ENCODE results near the gene DENND6A. TPM values are rescaled to one million over a fixed set of nuclear protein-coding genes. Genes with fewer than 3 reads are reported as not detected.

Gene DENND6A
- total and polyA plus RNA-seq, 2 of the 13 experiments (the other 11 are each of a cell fraction or from before 2014, with no cell fraction given), result 9.4 to 11.1 TPM

DNA sequence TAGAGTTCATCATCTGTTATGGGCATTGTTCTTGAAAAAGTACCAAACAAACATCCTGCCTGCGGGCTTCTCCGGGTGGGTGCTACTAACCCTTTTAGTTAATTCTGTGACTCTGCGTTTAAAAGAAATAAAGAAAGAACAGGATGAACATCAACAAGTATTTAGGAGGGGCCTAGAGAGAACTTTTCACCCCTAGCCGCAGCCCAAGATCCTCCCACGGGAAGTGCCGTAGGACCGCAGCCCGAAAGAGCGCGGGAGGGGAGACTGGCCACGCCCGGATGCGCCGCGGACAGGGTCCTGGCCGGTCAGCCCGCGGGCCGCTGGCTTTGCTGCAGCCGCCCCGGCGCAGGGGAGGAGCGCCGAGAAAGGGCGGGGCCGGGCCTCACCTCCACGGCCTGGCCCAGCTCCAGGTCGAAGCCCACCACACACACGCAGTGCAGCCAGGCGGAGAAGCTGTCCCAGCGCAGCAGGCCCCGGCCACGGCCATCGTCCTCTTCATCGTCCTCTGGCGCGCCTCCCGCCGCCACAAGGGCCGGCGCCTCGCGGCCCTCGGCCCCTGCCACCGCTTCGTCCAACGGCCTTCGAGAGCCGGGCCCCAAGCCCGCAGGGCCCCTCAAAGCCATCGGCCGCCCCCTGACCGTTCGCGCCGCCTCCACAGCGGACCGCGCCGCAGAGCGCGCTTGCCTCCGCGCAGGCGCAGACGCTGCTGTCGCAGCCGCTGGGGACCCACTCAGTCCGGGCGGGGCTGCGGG, at the start of gene DENND6A (continued):
- TF ChIP-seq, protein P1, sequence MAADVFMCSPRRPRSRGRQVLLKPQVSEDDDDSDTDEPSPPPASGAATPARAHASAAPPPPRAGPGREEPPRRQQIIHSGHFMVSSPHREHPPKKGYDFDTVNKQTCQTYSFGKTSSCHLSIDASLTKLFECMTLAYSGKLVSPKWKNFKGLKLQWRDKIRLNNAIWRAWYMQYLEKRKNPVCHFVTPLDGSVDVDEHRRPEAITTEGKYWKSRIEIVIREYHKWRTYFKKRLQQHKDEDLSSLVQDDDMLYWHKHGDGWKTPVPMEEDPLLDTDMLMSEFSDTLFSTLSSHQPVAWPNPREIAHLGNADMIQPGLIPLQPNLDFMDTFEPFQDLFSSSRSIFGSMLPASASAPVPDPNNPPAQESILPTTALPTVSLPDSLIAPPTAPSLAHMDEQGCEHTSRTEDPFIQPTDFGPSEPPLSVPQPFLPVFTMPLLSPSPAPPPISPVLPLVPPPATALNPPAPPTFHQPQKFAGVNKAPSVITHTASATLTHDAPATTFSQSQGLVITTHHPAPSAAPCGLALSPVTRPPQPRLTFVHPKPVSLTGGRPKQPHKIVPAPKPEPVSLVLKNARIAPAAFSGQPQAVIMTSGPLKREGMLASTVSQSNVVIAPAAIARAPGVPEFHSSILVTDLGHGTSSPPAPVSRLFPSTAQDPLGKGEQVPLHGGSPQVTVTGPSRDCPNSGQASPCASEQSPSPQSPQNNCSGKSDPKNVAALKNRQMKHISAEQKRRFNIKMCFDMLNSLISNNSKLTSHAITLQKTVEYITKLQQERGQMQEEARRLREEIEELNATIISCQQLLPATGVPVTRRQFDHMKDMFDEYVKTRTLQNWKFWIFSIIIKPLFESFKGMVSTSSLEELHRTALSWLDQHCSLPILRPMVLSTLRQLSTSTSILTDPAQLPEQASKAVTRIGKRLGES (CRISPR knock-in tag; IDR thresholded peaks at IDR 0.05; ENCODE audit: borderline replicate concordance), result no peak
- TF ChIP-seq ZNF329 (CRISPR knock-in tag; IDR thresholded peaks at IDR 0.05; ENCODE audit: low read depth) (peak; percentile 87), FOSL2 (CRISPR knock-in tag; IDR thresholded peaks at IDR 0.05) (no peak; the same call in 1 of the 2 replicates), POLR2G (IDR thresholded peaks at IDR 0.05; ENCODE audit: low read depth, low read length) (peak; percentile 95), ZNF75D (CRISPR knock-in tag; IDR thresholded peaks at IDR 0.05; ENCODE audit: borderline replicate concordance) (no peak), MED1 (CRISPR knock-in tag; IDR thresholded peaks at IDR 0.05) (peak; percentile 68), ZNF709 (CRISPR knock-in tag; IDR thresholded peaks at IDR 0.05) (peak; percentile 96), GABPA (IDR thresholded peaks at IDR 0.05; ENCODE audit: low read depth, low read length) (no peak), GABPA (CRISPR knock-in tag; IDR thresholded peaks at IDR 0.05; ENCODE audit: low read depth) (0 out of 2 replicates have a peak, but pooled peaks have one; percentile 30), SUZ12 (IDR thresholded peaks at IDR 0.05; ENCODE audit: low read depth, low read length) (no peak), SMARCC2 (IDR thresholded peaks at IDR 0.05) (no peak), NFYC (CRISPR knock-in tag; IDR thresholded peaks at IDR 0.05) (peak; percentile 6; the same call in 1 of the 2 replicates), POLR2AphosphoS5 (IDR thresholded peaks at IDR 0.05; ENCODE audit: low read depth, low read length) (peak; percentile 75), ZNF616 (CRISPR knock-in tag; IDR thresholded peaks at IDR 0.05; ENCODE audit: low read depth) (peak; percentile 89)
- TF ChIP-seq, protein P2, sequence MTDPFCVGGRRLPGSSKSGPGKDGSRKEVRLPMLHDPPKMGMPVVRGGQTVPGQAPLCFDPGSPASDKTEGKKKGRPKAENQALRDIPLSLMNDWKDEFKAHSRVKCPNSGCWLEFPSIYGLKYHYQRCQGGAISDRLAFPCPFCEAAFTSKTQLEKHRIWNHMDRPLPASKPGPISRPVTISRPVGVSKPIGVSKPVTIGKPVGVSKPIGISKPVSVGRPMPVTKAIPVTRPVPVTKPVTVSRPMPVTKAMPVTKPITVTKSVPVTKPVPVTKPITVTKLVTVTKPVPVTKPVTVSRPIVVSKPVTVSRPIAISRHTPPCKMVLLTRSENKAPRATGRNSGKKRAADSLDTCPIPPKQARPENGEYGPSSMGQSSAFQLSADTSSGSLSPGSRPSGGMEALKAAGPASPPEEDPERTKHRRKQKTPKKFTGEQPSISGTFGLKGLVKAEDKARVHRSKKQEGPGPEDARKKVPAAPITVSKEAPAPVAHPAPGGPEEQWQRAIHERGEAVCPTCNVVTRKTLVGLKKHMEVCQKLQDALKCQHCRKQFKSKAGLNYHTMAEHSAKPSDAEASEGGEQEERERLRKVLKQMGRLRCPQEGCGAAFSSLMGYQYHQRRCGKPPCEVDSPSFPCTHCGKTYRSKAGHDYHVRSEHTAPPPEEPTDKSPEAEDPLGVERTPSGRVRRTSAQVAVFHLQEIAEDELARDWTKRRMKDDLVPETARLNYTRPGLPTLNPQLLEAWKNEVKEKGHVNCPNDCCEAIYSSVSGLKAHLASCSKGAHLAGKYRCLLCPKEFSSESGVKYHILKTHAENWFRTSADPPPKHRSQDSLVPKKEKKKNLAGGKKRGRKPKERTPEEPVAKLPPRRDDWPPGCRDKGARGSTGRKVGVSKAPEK (CRISPR knock-in tag; IDR thresholded peaks at IDR 0.05; ENCODE audit: borderline replicate concordance), result no peak
- TF ChIP-seq, protein P3, sequence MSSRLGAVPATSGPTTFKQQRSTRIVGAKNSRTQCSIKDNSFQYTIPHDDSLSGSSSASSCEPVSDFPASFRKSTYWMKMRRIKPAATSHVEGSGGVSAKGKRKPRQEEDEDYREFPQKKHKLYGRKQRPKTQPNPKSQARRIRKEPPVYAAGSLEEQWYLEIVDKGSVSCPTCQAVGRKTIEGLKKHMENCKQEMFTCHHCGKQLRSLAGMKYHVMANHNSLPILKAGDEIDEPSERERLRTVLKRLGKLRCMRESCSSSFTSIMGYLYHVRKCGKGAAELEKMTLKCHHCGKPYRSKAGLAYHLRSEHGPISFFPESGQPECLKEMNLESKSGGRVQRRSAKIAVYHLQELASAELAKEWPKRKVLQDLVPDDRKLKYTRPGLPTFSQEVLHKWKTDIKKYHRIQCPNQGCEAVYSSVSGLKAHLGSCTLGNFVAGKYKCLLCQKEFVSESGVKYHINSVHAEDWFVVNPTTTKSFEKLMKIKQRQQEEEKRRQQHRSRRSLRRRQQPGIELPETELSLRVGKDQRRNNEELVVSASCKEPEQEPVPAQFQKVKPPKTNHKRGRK (CRISPR knock-in tag; IDR thresholded peaks at IDR 0.05), result no peak
- TF ChIP-seq, protein P4, sequence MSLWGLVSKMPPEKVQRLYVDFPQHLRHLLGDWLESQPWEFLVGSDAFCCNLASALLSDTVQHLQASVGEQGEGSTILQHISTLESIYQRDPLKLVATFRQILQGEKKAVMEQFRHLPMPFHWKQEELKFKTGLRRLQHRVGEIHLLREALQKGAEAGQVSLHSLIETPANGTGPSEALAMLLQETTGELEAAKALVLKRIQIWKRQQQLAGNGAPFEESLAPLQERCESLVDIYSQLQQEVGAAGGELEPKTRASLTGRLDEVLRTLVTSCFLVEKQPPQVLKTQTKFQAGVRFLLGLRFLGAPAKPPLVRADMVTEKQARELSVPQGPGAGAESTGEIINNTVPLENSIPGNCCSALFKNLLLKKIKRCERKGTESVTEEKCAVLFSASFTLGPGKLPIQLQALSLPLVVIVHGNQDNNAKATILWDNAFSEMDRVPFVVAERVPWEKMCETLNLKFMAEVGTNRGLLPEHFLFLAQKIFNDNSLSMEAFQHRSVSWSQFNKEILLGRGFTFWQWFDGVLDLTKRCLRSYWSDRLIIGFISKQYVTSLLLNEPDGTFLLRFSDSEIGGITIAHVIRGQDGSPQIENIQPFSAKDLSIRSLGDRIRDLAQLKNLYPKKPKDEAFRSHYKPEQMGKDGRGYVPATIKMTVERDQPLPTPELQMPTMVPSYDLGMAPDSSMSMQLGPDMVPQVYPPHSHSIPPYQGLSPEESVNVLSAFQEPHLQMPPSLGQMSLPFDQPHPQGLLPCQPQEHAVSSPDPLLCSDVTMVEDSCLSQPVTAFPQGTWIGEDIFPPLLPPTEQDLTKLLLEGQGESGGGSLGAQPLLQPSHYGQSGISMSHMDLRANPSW (CRISPR knock-in tag; IDR thresholded peaks at IDR 0.05; ENCODE audit: borderline replicate concordance), result no peak; the same call in 1 of the 2 replicates
